Measurements from ENCODE around the gene ZNF823.
A peak's percentile ranks its signal among the peaks of the same experiment; 100 is the strongest.

Gene ZNF823

DNA sequence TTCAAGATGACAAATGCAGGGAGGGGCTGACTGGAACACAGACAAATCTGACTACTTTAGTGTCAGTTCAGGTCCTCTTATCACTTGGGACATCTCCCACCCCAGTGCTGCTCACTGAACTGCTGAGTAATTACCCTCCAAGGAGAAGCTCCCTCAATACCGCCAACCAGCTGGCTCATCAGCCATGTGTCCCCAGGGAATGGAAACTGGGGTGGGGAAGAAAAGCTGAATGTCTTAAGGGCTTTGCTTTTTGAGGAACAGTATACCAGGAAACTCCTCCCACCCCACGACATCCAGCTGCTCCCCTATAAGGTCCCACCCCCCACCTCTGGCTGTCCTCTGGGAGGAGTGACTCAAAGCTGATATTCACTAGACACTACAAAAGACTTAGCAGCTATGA, 2.0 kb downstream of the ZNF823 start:
- DNase-seq: no peak

DNA sequence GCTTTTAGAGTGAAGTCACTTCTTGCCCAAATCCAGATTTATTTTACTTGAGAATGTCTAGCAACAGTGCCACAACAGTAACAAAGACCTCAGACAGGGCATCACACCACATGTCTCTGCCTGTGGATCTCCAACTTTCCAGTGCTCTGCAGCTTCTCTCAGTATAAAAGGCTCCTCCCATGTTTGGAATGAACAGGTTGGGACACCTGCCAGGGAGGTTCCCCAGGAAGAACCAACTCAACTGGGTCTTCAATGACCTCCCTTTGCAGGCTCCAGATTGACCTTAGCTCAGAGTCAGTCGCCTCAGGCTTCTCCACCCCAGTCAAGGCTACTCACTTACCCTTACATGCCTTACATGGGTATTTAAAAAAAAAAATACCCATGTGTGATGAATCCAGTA, 3.4 kb downstream of the ZNF823 start:
- DNase-seq: no peak

DNA sequence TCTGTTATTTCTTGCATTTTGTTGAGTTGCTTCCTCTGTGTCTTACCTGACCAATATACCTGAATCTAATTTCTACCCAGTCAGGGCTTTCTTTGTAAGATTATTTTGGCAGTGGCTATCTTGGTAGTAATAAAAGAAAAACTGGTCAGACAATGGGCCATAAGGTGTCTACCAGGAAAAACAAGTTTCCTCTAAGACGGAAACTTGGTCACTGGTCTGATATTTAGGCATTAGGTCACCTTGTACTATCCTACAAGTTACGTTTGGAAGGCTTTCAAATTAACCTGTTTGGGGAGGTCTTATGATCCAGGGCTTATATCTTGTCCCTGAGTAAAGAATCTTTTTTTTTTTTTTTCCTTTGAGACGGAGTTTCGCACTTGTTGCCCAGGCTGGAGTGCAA, 9.2 kb downstream of the ZNF823 start:
- no peak for DNase-seq

DNA sequence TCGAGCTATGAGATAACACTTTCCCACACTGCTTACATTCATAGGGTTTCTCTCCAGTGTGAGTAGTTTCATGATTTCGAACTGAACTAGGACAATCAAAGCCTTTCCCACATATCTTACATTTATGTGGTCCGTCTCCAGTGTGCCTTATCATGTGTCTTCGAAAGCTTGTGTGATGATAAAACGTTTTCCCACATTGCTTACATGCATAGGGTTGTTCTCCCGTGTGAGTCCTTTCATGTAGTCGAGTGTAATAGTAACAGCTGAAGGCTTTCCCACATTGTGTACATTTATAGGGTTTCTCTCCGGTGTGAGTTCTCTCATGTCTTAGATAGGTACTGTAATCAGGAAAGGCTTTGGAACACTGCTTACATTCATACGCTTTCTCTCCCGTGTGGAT, 16.3 kb downstream of the ZNF823 start:
- no peak for DNase-seq

DNA sequence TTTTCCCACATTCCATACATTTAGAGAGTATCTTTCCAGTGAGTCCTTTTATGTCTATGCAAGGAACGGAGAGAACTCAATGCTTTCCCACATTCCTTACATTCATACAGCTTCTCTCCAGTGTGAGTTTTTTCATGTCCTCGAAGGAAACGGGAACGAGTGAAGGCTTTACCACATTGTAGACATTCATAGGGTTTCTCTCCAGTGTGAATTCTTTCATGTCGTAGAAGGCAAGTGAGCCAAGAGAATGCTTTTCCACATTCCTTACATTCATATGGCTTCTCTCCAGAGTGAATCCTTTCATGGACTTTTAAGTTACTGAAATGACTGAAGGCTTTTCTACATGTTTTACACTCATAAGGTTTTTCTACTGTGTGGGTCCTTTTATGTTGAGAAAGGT, 17.1 kb downstream of the ZNF823 start:
- no peak for DNase-seq

DNA sequence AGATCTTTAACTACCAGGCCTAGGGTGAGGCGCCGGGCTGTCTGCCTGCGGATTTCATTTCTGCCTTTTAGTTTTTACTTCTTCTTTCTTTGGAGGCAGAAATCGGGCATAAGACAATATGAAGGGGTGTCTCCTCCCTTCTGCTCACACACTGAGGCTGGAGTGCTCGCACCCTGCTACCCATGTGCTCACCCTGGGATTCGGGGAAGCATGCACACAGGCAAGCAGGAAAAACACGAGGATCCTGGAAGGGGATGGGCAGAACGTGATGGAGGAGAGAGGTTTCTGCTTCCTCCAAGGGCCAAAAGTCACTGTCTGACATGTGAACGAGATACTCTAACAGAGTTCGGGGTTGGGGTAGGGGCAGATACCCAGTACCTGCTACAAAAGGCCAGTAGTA, 28.4 kb downstream of the ZNF823 start:
- no peak for DNase-seq

DNA sequence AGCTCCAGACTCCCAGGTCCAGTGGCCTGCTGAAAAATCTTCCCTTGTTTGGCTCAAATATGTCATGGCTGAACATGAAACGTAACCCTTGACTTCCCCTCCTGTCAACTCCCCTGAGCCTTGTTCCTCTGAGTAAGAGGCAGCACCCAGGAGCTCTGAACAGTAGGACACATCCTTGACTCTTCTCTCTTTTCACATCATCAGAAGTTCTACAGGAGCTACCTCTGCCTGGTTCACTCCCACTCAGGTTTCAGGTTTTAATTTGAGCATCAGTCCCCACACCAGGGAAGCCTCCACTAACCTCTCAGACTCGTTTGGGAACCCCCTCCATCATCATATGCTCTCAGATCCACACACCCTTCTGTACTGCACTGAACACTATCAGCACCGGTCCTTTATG, 30.3 kb downstream of the ZNF823 start:
- DNase-seq: no peak

DNA sequence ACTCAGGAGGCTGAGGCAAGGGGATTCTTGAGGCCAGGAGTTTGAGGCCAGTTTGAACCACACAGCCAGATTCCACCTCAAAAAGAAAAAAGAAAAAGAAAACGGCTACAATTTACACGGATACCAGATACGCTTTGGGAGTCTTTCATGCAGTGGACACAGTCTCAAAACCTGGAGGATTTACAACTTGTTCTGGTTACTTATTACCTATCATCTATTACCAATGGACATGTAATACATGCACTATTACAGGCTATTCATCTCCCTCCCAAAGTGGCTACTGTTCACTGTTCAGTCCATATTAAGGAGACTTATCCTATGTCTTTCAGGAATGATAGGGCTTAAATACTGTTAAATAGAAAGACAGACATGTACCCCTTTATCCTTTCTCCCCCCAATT, 33.3 kb downstream of the ZNF823 start:
- DNase-seq: no peak

DNA sequence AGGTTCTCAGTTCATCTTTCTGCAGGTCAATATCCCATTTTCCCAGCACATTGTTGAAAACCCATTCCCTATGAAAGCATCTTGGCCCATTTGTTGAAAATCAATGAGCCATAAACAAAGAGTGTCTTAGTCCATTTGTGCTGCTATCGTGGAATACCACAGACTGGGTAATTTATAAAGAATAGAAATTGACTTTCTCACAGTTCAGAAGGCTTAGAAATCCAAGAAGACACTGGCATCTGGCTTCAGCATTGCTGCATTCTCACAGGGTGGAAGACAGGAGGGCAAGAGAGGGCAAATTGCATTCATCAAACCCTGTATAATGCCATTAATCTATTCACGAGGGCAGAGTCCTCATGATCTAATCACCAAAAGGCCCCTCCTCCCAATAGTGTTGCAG, 34.1 kb downstream of the ZNF823 start:
- no peak for DNase-seq

DNA sequence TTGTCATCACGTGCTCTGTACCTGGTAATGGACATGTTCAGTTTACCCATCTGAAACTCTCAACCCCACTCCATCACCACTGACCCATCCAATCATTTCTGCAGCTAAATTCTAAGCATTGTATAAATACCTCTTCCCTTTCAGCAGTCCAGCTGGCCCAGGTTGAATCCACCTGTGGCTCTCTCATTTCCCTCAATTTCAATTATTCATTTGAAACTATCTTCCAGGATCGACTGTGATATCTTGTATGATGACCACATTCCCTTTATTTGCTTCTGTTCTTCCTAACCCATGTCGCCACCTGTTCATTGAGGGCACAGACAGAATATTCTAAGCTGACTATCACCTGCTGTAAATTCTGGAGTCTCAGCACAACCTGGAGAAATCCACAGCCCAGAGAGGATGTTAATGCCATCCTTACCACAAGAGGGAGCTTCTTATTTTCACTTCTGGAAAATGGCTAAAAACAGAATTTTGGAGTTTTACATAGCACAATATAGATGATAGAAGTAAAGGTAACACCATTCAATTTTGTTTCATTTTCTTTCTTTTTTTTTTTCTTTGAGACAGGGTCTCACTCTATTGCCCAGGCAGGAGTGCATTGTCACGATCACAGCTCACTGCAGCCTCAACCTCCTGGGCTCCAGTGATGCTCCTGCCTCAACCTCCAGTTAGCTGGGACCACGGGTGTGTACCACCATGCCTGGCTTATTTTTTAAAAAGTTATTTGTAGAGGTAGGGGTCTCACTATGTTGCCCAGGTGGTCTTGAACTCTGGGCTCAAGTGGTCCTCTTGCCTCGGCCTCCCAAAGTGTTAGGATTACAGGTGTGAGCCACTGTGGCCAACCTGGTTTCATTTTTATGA, 38.6 kb downstream of the ZNF823 start:
- DNase-seq: peak; percentile 0

DNA sequence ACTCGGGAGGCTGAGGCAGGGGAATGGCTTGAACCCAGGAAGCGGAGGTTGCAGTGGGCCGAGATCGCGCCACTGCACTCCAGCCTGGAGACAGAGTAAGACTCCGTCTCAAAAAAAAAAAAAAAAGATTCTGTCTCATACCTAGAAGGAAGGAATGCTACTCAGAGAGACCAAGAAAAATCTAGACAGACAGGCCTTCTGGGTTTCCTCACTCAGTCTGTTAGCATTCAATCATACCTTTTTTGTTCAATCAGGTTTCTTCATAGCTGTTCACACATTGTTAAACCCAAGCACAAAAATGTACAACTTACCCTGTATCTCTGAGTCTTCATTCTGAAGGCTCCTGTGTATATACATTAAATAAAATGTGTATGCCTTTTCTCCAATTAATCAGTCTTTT, 40.5 kb downstream of the ZNF823 start:
- DNase-seq: no peak

DNA sequence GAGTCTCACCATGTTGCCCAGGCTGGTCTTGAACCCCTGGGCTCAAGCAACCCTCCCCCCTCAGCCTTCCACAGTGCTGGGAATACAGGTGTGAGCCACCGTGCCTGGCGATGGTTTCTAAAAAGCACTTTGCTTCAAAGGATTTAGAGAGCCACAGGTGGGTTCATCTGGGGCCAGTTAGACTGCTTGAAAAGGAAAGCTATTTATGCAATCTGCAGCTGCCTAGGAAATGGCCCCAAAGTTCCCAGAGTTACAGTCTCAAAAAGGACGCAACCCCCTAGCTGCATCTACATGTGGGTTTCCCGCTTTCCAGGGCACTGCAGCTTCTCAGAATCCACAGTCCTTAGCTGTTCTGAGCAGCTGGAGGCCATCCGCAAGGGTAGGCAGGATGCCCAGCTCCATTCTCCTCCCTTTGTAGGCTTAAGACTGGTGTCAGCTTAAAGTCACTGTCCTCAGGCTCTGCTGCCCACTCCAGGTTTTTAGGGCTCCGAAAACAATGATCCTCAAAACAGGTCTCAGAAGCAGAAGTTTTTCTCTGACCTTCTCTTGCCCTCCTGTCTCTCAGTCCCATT, 41.4 kb downstream of the ZNF823 start:
- DNase-seq: no peak

DNA sequence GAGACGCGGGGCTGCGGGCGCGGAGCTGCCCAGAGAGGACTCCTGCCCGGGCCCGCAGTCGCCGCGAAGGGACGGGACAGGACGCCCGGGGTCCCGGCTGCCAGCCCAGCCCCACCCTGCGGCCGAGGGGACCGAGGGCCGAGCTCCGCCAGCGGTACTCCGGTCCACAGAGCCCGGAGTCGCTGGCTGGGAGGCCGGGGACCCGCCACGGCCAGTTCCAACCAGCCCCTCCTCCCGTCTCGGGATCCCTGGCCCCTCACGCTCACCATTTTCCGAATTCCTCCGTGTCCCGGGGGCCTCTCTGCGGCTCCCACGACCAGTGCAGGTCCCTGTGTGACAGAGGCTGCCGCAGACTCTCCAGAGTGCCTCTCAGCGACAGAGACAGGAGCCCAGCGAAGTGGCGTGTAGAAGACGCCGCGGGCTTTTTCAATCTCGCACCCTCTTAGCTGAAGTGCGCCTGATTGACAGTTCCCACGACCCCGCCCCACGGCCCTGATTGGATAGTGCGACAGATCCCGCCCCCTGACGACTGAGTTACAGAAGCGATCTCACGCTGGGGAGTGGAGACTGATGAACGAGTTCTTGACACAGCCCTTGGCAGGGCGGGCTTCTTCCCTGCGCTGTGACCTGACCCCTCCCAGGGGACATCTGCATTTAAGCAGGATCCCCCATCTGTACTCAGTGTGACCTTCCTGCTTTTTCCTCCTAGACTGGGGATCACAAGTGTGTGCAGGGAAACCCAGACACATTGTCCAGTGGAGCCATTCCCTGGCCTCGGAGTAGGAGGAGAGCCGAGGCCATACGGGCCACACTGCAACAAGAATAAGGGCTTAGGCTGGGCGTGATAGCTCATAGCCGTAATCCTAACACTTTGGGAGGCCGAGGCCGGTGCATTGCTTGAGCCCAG, 44.0 kb downstream of the ZNF823 start:
- peak; percentile 85 for DNase-seq

DNA sequence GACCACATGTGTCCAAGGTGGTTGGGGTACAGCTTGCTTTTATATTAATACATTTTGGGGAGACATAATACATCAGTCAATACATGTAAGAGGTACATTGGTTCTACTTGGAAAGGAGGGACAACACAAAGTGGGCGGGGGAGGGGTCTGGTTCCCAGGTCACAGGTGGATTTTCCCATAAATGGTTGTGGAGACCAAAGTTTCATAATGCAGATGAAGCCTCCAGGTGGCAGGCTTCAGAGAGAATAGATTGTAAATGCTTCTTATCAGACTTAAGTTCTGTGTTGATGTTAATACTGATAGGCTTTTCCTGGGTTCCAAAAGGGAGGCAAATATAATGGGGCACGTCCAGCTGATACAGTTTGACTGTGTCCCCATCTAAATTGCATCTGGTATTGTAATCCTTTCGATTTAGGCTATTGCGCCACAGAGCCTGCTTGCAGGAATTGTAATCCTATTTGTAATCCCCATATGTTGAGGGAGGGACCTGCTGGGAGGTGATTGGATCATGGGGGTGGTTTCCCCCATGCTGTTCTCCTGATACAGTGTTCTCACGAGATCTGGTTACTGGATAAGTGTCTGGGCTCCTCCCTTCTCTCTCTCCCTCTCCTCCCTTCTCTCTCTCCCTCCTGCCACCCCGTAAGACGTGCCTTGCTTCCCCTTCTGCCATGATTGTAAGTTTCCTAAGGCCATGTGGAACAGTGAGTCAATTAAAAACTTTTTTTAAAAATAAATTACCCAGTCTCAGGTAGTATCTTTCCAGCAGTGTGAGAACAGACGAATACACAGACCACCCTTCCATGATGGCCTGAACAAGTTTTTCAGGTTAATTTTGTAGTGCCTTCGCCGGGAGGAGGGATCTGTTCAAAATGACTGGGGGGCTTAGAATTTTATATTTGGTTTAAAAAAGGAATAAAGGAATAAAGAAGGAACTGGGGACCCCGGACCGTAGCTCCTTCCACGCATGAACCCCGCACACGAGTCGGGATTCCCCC, 44.9 kb downstream of the ZNF823 start:
- peak; percentile 20 for DNase-seq

DNA sequence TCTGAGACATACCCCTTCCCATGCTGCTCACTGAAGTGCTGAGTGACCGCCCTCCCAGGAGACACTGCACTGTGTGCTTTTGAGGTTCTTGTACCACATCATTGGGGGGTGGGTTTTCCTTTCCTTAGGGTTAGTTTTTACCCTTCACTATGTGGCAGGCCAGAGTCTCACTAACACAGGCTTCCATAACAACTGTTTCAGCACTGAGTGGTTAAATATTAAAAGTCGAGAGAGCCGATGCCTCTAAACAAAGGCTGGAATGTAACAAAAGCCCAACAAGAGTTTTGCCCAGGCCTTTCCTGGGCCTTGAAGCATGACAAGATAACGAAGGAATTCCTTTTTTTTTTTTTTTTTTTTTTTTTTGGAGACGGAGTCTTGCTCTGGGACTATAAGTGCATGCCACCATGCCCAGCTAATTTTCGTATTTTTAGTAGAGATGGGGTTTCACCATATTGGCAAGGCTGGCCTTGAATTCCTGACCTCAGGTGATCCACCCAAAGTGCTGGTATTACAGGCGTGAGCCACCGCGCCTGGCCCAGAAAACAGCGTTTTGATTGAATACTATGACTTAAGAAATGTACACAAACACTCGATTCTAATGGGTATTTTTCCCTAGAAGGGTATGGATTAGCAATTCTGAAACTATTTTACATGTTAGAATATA, 46.5 kb downstream of the ZNF823 start:
- no peak for DNase-seq

DNA sequence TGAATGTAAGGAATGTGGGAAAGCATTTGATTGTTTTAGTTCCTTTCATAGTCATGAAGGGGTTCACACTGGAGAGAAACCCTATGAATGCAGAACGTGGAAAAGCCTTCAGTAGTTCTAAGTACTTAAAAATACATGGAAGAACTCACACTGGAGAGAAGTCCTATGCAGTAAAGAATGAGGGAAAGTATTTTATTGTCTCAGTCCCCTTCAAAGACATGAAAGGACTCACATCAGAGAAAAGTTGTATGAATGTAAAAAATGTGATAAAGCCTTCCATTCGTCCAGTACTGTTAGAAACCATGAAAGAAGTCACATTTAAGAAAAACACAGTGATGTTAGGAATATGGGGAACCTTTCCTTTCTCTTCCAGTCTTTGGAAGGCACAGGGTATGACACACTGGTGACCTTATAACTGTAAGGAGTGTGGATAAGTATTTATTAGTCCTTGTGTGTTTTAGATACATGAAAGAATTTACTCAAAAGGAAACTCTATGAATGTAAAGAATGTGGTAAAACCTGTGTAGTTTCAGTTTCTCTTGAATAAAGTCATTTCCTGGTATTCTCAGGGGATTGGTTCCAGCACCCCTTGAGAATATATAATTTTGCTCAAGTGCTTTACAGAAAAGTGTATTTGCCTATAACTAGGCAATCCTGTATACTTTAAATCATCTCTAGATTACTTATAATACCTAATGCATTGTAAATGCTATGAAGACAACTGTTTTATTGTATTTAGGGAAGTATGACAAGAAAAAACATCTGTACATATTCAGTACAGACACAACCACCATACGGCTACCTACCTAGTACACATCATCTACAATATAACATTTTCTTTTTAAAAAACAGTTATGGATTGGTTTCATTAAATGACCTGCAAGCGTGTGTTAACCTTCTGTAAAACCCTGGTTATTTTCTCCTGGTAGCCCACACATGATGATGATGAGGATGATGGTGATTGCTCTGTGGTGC, 52.8 kb downstream of the ZNF823 start:
- no peak for DNase-seq

DNA sequence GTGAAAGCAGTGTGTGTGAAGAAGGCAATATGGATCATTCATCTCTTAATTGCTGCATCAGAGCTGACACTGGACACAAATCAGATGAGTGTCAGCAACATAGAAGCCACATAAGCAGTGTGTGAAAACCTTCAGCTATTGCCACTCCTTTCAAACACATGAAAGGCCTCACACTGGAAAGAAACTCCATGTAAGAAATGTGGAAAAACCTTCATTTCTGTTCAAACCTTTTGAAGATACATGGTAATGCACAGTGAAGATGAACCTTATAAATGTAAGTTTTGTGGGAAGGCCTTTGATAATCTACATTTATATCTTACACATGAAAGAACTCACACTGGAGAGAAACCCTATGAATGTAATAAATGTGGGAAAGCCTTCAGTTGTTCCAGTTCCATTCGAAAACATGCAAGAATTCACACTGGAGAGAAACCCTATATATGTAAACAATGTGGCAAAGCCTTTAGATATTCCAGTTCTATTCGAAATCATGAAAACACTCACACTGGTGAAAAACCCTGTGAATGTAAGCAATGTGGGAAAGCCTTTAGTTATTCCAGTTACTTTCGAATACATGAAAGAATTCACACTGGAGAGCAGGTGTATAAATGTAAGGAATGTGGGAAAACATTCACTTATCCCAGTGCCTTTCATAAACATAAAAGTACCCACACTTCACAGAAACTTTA, 53.6 kb downstream of the ZNF823 start:
- no peak for DNase-seq

DNA sequence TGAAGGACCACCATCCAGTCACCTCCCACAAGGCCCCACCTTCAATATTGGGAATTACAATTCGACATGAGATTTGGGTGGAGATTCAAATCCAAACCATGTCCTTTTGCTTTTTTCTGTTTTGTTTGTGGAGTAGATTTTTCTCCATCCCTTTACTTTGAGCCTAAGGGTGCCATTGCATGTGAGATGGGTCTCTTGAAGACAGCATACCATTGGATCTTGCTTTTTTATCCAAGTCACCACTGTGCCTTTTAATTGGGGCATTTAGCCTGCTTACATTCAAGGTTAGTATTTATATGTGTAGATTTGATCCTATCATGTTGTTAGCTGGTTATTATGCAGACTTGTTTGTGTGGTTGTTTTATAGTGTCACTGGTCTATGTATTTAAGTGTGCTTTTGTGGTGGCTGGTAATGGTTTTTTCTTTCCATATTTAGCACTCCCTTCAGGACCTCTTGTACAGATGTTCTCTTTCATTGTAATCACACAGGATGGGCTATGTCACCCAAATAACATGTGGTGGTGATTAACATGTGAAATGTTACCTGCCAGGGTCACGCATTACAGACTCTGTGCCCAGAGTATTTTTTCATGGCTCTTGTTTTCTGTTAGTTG, 58.0 kb downstream of the ZNF823 start:
- DNase-seq: no peak

DNA sequence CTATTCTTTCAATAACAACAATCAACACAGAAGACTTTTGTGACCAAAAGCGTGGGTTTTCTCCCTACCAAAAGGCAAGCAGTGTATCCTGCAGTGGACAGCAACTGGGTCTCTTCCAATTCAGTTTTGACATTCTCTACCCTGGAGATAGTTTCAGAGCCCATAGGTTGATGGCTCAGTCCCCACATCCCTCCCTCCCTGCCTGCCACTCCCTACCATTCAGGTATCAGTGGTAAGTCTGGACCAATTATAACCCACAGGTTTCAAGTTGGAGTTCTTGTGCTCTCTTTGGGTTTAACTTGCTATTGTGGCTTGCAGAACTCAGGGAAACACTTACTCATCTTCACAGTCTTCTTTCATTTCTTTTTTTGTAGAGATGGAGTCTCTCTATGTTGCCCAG, 60.2 kb downstream of the ZNF823 start:
- no peak for DNase-seq
